Activated CD4-positive, alpha-beta T cell treated with anti-CD3 and anti-CD28 coated beads, Interleukin-2, Interleukin-4, amounts not matched to agents 100 ng/mL and 50 ng/mL, durations not matched to agents 16 hours and 8 hours (primary cell): ENCODE data around the gene PHACTR3.

Experiments
- DNase-seq: peaks from one replicate; pipeline ENCODE4 v3.0.0-alpha.2; 2020; ENCODE audit warnings: low spot score

PHACTR3 gene

GRCh38 chr20:59752704-59753460, 148.5 kb downstream of the PHACTR3 start:
- DNase-seq = no peak

- no peak for DNase-seq
These were observed 149.5 kb downstream of the PHACTR3 start for GRCh38 chr20:59753836-59754235.

GRCh38 chr20:59754551-59754950, 150.2 kb downstream of the PHACTR3 start:
- no peak for DNase-seq

- DNase-seq = no peak
These were observed 151.9 kb downstream of the PHACTR3 start for GRCh38 chr20:59756241-59756640.

GRCh38 chr20:59764037-59764436, 159.7 kb downstream of the PHACTR3 start:
- no peak for DNase-seq

GRCh38 chr20:59765599-59766177, 161.3 kb downstream of the PHACTR3 start:
- no peak for DNase-seq

GRCh38 chr20:59767656-59768055, 163.3 kb downstream of the PHACTR3 start:
- DNase-seq = no peak

GRCh38 chr20:59770270-59770669, 165.9 kb downstream of the PHACTR3 start:
- DNase-seq = no peak

- DNase-seq = no peak
These were observed 166.5 kb downstream of the PHACTR3 start for GRCh38 chr20:59770851-59771250.

GRCh38 chr20:59771506-59772372, 167.4 kb downstream of the PHACTR3 start:
- no peak for DNase-seq

- no peak for DNase-seq
These were observed 168.0 kb downstream of the PHACTR3 start for GRCh38 chr20:59772373-59772705.

- no peak for DNase-seq
These were observed 168.9 kb downstream of the PHACTR3 start for GRCh38 chr20:59772931-59773913.

- DNase-seq = no peak
These were observed 169.9 kb downstream of the PHACTR3 start for GRCh38 chr20:59774204-59774641.

- no peak for DNase-seq
These were observed 170.8 kb downstream of the PHACTR3 start for GRCh38 chr20:59774921-59775686.

- no peak for DNase-seq
These were observed 171.3 kb downstream of the PHACTR3 start for GRCh38 chr20:59775687-59776055.

- no peak for DNase-seq
These were observed 171.8 kb downstream of the PHACTR3 start for GRCh38 chr20:59776059-59776603.

- DNase-seq = no peak
These were observed 172.4 kb downstream of the PHACTR3 start for GRCh38 chr20:59776626-59777330.

GRCh38 chr20:59777331-59777725, 173.0 kb downstream of the PHACTR3 start:
- no peak for DNase-seq

GRCh38 chr20:59777814-59778575, 173.7 kb downstream of the PHACTR3 start:
- DNase-seq = no peak
